Subcutaneous adipose tissue (tissue), 4 donors: Measurements from ENCODE around the gene TMEM117. TPM values are rescaled to one million over a fixed set of nuclear protein-coding genes. Genes with fewer than 3 reads are reported as not detected.

ENCODE experiments used
- total RNA-seq, 4 donors: library from RNA; depleted of rRNA; stranded (reverse); fragments of >200 nt; gene quantifications; one replicate each; pipeline ENCODE4 v1.1.0, GENCODE V29; 2016
- TF ChIP-seq, protein P1 (sequence below): fragments of 450-650 bp; IDR thresholded peaks from one replicate; pipeline ENCODE4 v1.5.1; 2016; ENCODE audit warnings: low read depth, mild to moderate bottlenecking, control low read depth, antibody characterized with exemption, moderate library complexity

Gene TMEM117
- total RNA-seq, 4 donors from 2014 or later: 3.8 to 9.1 (median 7.6) TPM

DNA sequence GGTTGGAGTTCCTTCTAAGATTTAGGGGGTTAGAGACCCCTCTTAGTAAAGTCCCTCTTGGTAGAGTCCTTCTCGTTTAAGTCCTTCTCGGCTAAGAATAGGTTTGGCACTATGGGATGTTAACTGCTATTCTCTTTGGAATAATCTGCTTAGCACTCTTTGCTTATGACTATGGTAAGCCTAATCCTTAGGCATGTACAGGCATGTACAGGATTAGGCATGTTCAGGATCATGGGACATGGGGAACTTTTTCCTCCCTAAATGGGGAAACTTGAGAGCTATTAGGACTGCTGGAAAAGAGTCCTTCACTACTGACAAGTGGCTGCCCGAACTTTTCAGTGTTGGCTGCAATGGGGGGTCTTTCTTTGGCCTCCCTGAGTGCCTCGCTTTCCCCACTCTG is 193.3 kb downstream of the TMEM117 start:
- TF ChIP-seq, protein P1, sequence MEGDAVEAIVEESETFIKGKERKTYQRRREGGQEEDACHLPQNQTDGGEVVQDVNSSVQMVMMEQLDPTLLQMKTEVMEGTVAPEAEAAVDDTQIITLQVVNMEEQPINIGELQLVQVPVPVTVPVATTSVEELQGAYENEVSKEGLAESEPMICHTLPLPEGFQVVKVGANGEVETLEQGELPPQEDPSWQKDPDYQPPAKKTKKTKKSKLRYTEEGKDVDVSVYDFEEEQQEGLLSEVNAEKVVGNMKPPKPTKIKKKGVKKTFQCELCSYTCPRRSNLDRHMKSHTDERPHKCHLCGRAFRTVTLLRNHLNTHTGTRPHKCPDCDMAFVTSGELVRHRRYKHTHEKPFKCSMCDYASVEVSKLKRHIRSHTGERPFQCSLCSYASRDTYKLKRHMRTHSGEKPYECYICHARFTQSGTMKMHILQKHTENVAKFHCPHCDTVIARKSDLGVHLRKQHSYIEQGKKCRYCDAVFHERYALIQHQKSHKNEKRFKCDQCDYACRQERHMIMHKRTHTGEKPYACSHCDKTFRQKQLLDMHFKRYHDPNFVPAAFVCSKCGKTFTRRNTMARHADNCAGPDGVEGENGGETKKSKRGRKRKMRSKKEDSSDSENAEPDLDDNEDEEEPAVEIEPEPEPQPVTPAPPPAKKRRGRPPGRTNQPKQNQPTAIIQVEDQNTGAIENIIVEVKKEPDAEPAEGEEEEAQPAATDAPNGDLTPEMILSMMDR: no peak

DNA sequence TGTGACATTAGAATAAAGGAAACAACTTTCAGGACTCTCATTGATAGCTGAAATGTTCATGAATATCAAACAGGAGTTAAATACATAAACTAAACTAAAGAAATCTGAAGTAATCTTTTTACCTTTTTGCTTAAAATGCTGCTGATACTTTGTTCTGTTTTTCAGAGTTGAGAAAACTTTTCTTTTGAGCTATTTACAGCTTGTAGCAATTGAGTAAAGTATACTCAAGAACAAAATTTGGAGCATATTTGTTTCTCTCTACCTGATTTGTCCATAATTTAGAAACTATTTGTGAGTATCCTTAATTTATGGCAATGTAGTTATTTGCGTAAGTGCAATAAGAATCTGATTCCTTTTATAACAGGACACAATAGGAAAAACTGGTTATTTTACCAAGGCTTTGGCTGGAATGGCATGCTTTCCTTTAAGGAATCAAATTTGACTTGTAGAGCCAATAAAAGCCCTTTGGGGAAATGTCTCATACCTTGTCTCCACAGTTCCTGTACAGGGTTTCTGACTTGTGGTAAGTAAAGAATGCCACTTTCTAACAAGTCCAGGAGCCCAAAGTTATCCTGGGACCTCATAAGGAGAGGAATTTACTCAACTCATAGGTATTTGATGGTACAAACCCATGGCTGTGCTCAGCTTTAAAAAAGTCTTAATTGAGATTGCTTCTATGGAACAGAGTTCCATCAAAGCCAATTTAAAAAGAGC is 195.7 kb downstream of the TMEM117 start:
- TF ChIP-seq, protein P1: no peak

DNA sequence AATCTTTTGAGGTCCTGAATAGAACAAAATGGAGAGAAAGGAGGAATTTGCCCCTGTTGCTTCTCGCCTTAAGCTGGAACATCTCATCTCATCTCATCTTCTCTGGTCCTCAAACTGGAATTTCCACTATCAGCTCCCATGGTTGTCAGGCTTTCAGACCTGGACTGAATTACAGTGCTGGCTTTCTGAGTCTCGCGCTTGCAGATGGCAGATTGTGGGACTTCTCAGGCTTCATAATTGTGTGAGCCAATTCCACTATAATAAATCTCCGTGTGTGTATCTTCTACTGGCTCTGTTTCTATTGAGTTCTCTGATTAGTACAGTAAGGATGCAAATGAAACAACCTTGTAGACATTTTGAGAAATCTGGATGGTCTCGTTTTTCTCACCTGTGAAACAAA is 199.0 kb downstream of the TMEM117 start:
- TF ChIP-seq, protein P1: no peak

DNA sequence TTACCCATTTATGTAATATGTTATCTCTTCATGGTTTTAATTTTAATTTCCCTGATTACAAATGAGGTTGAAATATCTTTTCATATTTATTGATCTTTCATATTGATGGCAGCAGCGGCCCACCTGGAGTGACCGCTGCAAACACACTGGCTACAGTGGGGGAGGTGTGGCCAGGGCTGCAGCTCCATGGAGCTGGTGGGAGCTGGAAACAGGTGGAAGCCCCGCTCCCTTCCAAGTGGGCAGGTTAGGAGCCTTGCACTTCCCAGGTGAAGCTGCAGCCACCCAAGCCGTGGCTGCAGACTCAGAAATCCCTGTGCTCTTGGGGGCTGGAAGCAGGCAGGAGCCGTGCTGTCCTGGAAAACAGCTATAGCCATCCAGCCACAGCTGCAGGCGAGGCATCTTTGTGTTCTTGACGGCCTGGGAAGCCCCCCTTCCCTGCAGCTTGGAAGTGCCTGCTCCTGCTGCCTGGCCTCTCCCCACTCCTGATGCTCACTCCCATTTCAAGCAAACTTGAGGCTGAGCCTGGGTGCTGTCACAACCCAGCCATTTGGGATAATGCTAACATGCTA is 201.1 kb downstream of the TMEM117 start:
- TF ChIP-seq, protein P1: no peak

DNA sequence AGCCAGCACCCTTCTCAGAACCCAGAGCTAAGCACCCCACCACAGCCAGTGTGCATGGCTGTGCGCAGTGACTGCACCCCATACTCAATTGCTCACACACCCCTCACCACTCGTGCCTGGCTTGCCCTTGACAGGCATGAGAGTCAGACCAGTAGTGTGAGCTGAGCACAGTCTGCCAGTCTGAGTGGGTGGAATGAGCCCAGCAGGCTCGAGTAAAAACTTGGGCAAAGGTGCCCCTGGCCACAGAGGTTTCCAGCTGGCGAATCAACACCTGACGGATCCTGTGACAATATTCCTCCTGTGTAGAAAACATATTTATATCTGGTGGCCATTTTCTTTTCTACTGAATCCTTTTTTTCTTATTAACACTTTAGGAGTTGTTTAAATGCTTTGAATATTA is 202.5 kb downstream of the TMEM117 start:
- TF ChIP-seq, protein P1: no peak

DNA sequence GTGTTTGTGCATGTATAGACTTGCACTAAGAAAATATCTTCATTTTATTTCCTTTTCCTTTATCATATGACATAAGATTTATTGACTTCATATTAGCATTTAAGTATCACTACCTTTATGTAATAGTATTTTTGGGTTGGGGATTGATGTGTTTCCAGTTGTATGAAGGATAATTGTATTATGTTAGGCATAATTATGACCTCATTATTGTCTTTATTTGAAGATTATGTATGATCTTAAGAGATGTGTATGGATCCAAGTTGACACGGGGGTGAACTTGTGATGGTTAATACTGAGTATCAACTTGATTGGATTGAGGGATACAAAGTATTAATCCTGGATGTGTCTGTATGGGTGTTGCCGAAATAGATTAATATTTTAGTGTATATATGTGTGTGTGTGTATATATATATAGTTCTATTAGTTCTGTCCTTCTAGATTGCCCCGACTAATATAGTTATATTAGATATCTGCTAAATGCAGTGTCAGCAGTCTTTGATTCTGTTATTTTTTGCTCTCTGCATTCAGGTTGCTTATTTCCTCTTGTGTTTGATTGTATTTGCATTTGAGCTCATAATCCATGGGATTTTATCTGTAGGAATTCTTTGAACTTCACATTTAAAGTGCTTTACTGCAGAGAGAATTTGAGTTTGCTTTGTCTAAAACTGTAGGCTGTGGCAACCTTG is 211.0 kb downstream of the TMEM117 start:
- TF ChIP-seq, protein P1: no peak

DNA sequence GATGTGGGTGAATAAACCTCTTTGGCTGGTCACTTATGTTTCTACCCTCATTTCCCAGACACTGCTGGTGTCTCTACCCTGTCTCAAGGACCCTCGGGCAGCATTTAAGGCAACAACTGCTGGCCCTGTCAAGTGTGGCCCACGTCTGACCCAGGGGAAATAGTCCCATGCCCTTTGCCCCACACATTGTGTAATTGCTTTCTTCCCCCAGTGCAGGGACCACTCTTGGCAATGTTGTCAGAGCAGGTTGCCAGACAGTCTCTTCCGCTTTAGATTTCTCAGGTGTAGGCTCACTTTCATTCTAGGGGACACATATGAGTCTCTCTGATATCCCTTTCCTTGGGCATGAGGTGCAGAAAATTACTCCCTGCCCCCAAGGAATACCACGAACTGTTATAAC is 216.7 kb downstream of the TMEM117 start:
- TF ChIP-seq, protein P1: no peak
